Mucosa of stomach (tissue), 1 donor: ENCODE measurements around the gene PANK3.
"Not testable (repeated sequence)": the region's sequence is repeated elsewhere in the genome, so short reads cannot be mapped to it uniquely, and the experiment has no call there.

Source experiments
- H3K27me3 ChIP-seq: one replicate; pipeline ENCODE4 v1.7.0; 2013; ENCODE audit warnings: mild to moderate bottlenecking, low read length; ENCODE audit not compliant: control insufficient read depth, insufficient read depth
- H3K36me3 ChIP-seq: one replicate; pipeline ENCODE4 v1.7.0; 2013; ENCODE audit warnings: low read length; ENCODE audit not compliant: control insufficient read depth, insufficient read depth
- H3K4me1 ChIP-seq: one replicate; pipeline ENCODE4 v1.7.0; 2013; ENCODE audit warnings: mild to moderate bottlenecking, low read length; ENCODE audit not compliant: control insufficient read depth, insufficient read depth
- H3K4me3 ChIP-seq: one replicate; pipeline ENCODE4 v1.7.0; 2013; ENCODE audit warnings: low read length
- H3K9ac ChIP-seq: one replicate; pipeline ENCODE4 v1.7.0; 2013; ENCODE audit warnings: mild to moderate bottlenecking, low read length, moderate library complexity
- H3K9me3 ChIP-seq: one replicate; pipeline ENCODE4 v1.7.0; 2013; ENCODE audit warnings: mild to moderate bottlenecking, low read length, moderate library complexity; ENCODE audit not compliant: control insufficient read depth
- donor health status: Pancreatic carcinoma.

The PANK3 gene

DNA sequence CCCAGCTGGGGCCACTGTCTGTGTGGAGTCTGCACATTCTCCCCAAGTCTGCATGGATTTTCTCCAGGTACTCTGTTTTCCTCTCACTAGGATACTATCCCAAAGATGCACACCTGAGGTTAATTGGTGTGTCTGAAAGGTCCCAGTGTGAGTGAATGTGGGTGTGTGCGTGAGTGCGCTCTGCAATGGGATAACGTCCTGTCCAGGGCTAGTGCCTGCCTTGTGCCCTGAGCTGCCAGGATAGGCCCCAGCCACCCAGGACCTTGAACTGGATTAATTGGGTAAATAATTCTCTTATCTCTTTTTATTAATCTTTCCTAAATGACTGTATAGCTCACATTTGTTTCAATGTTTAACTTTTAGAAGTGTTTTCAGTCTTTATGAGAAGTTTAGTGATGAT lies 11.5 kb upstream of the PANK3 start:
- Histone ChIP-seq H3K9me3 (no peaks in the 10 kb centered on the region), H3K4me3 (no peak overlapping the region), H3K4me1 (peaks cover 35% of the 10 kb centered on the region), H3K27me3 (no peaks in the 10 kb centered on the region), H3K36me3 (no peaks in the 10 kb centered on the region), H3K9ac (no peak overlapping the region)

DNA sequence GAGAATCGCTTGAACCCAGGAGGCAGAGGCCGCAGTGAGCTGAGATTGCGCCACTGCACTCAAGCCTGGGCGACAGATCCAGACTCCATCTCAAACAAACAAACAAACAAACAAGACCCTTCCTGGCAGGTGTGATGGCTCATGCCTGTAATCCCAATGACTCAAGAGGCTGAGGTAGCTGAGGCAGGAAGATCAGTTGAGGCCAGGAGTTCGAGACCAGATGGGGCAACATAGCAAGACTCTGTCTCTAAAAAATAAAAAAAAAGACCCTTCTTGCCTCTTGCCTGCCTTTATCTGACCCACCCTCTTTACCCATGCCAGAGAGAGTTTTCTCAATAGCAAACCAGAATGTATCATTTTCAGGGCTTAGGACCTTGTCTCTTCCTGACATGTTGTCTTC lies 8.8 kb upstream of the PANK3 start:
- H3K9ac ChIP-seq: no peak overlapping the region
- H3K36me3 ChIP-seq: no peaks in the 10 kb centered on the region
- no peaks in the 10 kb centered on the region for H3K27me3 ChIP-seq

DNA sequence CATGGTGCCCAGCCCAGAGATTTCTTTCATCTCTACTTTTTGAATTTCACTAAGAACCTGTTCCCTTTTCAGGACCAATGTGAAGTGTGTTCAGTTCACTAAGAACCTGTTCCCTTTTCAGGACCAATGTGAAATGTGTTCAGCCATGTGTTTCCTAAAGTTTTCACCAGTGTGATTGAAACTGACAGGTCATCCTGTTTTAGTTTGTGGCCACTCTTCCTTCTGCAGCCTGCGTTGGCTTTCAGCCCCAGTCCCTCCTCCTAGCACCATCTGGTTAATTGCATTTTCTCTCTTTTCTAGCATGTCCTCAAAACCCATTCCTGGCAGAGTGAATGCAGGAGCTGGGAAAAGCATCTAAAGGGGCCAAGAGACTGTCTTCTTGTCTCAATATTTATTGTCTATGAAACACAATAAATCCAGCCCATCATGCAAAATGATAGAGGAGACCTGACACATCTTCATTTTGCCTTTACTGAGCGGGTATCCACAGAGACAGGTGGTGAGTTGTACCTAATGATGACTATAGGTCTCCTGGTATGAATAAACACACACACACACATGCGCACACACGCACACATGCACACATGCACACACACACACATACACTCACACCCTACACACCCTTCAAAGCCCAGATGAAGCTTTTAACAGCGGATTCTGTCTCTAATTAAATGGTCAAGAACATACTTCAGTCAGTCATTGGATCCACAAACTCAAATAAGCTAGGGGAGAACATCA lies 6.1 kb upstream of the PANK3 start:
- Histone ChIP-seq H3K9me3 (no peaks in the 10 kb centered on the region), H3K9ac (no peak overlapping the region), H3K4me1 (peaks cover 31% of the 10 kb centered on the region), H3K36me3 (no peaks in the 10 kb centered on the region), H3K27me3 (no peaks in the 10 kb centered on the region), H3K4me3 (no peak overlapping the region)

More for the DNA sequence above, 8.8 kb upstream of the PANK3 start:
- no peaks in the 10 kb centered on the region for H3K9me3 ChIP-seq
- no peak overlapping the region for H3K4me3 ChIP-seq
- H3K4me1 ChIP-seq: peaks cover 35% of the 10 kb centered on the region

DNA sequence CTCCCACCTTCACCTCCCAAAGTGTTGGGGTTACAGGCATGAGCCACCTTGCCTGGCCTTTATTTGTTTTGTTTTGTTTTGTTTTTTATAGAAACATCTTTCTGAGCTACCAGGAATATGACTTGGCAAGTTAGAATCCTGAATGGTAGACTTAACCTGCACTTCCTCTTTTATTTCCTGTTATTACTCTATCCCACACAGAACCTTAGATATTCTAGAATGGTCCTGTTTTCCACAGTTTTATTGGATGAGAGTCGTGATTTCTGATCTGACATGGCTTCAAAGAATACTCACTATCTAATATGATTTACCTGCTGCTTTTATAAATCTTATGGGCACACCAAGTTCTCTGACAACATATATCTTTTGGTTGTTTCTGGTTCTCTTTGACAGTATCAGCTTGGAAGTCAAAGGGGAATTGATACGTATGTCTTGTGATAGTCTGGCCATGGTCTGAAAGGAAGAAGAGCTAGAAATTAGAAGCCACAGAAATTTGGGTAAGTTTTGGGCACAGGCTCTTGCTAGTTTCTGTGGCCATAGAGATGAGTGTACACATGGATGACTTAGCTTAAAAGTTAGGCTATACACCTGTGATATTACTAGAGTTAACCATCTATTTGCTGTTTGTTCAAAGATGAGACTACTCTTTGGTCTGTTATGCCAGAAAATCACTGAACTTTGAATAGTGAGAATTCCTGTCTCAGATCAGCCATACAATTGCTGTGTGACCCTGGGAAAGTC lies 4.7 kb upstream of the PANK3 start:
- H3K27me3 ChIP-seq: no peaks in the 10 kb centered on the region
- no peak overlapping the region for H3K9ac ChIP-seq
- peaks cover 26% of the 10 kb centered on the region for H3K4me1 ChIP-seq
- H3K36me3 ChIP-seq: no peaks in the 10 kb centered on the region
- no peaks in the 10 kb centered on the region for H3K9me3 ChIP-seq
- H3K4me3 ChIP-seq: no peak overlapping the region

DNA sequence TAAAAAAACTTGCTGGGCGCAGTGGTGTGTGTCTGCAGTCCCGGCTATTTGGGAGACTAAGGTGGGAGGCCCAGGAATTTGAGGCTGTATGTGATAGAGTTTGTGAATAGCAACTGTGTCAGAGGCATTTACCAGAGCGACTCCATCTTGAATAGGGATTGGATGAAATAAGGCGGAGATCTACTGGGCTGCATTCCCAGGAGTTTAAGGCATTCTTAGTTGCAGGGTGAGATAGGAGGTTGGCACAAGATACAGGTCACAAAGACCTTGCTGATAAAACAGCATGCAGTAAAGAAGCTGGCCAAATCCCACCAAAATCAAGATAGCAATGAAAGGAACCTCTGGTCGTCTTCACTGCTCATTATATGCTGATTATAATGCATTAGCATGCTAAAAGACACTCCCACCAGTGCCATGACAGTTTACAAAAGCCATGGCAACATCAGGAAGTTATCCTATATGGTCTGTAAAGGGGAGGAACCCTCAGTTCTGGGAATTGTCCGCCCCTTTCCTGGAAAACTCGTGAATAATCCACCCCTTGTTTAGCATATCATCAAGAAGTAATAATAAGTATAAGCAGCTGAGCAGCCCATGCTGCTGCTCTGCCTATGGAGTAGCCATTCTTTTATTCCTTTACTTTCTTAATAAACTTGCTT lies 1.8 kb upstream of the PANK3 start:
- not testable (repeated sequence) for H3K36me3 ChIP-seq

DNA sequence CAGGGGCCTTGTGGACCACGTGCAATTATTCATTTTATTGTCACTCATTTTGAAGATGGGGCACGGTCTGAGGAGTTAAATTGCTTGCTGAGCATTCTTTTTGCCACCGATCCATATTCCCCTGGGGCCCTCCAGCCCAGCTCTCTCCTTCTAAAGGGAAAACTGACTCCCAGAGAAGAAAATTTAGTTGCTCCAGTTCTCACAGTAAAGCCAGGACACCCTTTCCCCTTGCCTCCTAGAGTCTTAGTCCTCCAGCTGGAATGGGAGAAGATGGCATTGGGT lies 1.0 kb upstream of the PANK3 start:
- H3K36me3 ChIP-seq: no peaks in the 10 kb centered on the region
- H3K9ac ChIP-seq: peak overlapping the region; percentile 78
- H3K9me3 ChIP-seq: no peaks in the 10 kb centered on the region
- no peaks in the 10 kb centered on the region for H3K27me3 ChIP-seq
- H3K4me3 ChIP-seq: peak overlapping the region; percentile 53
- H3K4me1 ChIP-seq: peaks cover 19% of the 10 kb centered on the region

More for the DNA sequence above, 1.8 kb upstream of the PANK3 start:
- H3K9me3 ChIP-seq, H3K4me3 ChIP-seq, H3K9ac ChIP-seq, H3K27me3 ChIP-seq: not testable (repeated sequence)
- H3K4me1 ChIP-seq: peaks cover 19% of the 10 kb centered on the region

DNA sequence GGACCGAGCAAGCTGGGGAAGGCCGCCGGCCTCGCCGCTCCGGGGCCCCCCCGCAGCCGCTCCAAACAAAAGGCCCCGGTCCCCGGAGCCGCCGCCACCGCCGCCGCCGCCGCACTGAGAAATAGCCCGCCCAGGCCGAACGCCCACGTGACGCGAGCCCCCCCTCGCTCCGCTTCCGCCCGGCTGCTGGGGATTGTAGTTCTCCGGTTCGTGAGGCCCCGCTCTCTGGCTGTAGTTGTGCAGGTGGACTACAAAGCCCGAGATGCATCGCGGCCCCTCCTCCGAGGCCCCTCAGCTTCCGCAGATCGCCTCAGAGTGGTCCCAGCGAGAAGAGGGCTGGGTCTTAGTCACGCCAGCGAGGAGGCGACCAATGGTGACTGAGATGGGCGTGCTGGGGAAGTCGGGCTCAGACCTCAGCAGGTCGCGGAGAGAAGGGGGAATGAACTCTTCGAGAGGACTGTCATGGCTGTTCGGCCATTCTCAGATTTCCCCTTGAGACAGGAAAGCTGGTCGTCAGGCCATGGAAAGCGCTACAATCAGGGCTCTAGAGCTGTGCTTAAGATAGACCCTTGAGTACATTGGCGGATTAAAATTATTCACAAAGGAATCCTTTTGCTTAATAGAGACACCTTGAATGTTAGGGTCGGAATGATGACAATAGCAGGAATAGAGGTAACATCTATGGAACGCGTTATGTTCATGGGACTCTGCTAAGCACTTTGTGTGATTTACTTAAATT lies 489 bp upstream of the PANK3 start:
- Histone ChIP-seq H3K36me3 (no peaks in the 10 kb centered on the region), H3K9me3 (no peaks in the 10 kb centered on the region), H3K4me3 (peak overlapping the region; percentile 53), H3K27me3 (no peaks in the 10 kb centered on the region), H3K9ac (peak overlapping the region; percentile 97), H3K4me1 (peaks cover 19% of the 10 kb centered on the region)

DNA sequence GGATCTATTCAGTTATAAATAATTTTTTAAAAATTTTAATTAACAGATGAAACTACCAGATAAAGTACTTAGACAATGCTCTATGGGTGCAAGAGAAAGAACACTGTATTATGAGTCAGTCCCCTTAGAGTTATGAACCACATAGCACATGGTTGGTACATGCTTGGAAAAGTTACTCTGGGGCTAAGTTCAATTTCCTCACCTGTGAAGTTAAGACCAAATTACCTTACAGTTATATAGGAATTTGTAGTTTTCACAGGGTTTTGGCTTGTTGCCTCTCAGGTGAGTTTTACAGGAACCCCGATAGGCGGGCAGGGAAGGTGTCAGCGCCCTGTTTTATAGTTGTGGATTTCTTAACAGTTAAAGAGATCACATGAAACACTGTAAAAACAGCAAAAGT lies 1.2 kb downstream of the PANK3 start:
- H3K9ac ChIP-seq: peak overlapping the region; percentile 97
- H3K9me3 ChIP-seq: no peaks in the 10 kb centered on the region
- H3K36me3 ChIP-seq: no peaks in the 10 kb centered on the region
- peaks cover 19% of the 10 kb centered on the region for H3K4me1 ChIP-seq
- no peaks in the 10 kb centered on the region for H3K27me3 ChIP-seq
- H3K4me3 ChIP-seq: peak overlapping the region; percentile 97

DNA sequence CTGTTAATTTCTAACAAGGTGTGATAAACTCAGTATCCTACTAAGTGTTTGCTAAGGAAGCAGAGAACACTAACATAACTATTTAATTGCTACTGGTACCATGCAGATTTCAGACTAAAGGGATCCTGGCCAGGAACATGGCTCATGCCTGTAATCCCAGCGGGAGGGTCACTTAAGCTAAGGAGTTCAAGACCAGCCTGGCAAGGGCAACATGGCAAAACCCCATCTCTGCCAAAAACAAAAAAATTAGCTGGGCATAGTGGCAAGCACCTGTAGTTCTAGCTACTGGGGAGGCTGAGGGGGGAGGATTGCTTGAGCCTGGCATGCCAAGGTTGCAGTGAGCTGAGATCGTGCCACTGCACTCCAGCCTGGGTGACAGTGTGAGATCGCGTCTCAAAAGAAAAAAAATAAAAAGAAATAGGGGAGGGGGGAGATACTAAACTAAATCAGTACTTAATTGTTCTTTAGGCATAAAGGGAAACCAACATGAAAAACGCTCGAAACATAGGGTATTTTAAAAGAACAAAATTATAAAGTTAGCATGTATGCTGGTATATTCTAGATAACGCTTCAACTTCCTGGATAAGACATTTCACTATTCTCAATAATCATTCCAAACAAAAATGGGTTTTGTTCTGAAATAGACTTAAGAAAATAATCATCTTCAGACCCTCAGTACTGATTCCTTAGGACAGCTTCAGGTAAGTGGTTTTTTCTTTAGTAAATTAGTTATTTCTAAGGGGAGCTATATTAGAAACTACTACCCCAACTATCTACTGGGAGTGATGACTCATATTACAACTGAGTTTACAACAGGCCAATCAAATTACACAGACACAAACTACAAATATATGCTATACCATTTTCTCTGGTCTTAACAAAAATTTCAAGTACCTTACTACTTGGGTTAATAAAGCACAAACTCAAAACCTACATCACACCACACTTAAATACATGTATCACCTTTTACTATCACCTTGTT lies 3.5 kb downstream of the PANK3 start:
- H3K4me1 ChIP-seq: peaks cover 8% of the 10 kb centered on the region
- no peak overlapping the region for H3K9ac ChIP-seq
- H3K36me3 ChIP-seq: no peaks in the 10 kb centered on the region
- no peak overlapping the region for H3K4me3 ChIP-seq
- H3K27me3 ChIP-seq: no peaks in the 10 kb centered on the region
- no peaks in the 10 kb centered on the region for H3K9me3 ChIP-seq

DNA sequence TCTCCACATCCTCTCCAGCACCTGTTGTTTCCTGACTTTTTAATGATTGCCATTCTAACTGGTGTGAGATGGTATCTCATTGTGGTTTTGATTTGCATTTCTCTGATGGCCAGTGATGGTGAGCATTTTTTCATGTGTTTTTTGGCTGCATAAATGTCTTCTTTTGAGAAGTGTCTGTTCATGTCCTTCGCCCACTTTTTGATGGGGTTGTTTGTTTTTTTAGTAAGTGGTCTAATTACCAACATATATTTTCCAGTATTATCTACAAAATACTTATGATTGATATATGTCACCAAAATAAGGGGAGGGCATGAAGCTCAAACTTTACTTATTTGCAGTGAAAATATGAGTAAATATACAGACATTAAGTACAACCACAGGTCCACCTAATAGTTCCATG lies 5.0 kb downstream of the PANK3 start:
- not testable (repeated sequence) for H3K27me3 ChIP-seq, H3K4me3 ChIP-seq, H3K36me3 ChIP-seq, H3K4me1 ChIP-seq, H3K9me3 ChIP-seq, H3K9ac ChIP-seq

DNA sequence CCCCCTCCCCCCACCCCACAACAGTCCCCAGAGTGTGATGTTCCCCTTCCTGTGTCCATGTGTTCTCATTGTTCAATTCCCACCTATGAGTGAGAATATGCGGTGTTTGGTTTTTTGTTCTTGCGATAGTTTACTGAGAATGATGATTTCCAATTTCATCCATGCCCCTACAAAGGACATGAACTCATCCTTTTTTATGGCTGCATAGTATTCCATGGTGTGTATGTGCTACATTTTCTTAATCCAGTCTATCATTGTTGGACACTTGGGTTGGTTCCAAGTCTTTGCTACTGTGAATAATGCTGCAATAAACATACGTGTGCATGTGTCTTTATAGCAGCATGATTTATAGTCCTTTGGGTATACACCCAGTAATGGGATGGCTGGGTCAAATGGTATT lies 5.5 kb downstream of the PANK3 start:
- H3K36me3 ChIP-seq, H3K9me3 ChIP-seq, H3K9ac ChIP-seq, H3K27me3 ChIP-seq, H3K4me3 ChIP-seq, H3K4me1 ChIP-seq: not testable (repeated sequence)
